NCI-H1417 treated with DMSO at 0.1 percent for 48 hours (cell line): ENCODE data around the gene DPYD.
"Not testable (repeated sequence)": the region's sequence is repeated elsewhere in the genome, so short reads cannot be mapped to it uniquely, and the experiment has no call there.

ENCODE experiments used
- DNase-seq: peaks from one replicate; lab custom pipeline; 2025; lab: John Stamatoyannopoulos, UW

Gene DPYD

GRCh38 chr1:97356309-97356708, 564.5 kb downstream of the DPYD start:
- DNase-seq: no peak

GRCh38 chr1:97352936-97353382, 567.9 kb downstream of the DPYD start:
- no peak for DNase-seq

GRCh38 chr1:97351846-97352245, 569.0 kb downstream of the DPYD start:
- no peak for DNase-seq

GRCh38 chr1:97350662-97351061, 570.2 kb downstream of the DPYD start:
- DNase-seq: no peak

- no peak for DNase-seq
Measured at GRCh38 chr1:97350241-97350640, 570.6 kb downstream of the DPYD start.

- DNase-seq: not testable (repeated sequence)
Measured at GRCh38 chr1:97349794-97350193, 571.0 kb downstream of the DPYD start.

- DNase-seq: no peak
Measured at GRCh38 chr1:97348599-97349265, 572.1 kb downstream of the DPYD start.

GRCh38 chr1:97340951-97341350, 579.9 kb downstream of the DPYD start:
- no peak for DNase-seq

- DNase-seq: no peak
Measured at GRCh38 chr1:97338347-97338746, 582.5 kb downstream of the DPYD start.

GRCh38 chr1:97337250-97338030, 583.4 kb downstream of the DPYD start:
- no peak for DNase-seq

GRCh38 chr1:97334454-97334853, 586.4 kb downstream of the DPYD start:
- no peak for DNase-seq

- DNase-seq: no peak
Measured at GRCh38 chr1:97332716-97333115, 588.1 kb downstream of the DPYD start.

- DNase-seq: no peak
Measured at GRCh38 chr1:97331165-97331564, 589.7 kb downstream of the DPYD start.

- DNase-seq: no peak
Measured at GRCh38 chr1:97314685-97315084, 606.1 kb downstream of the DPYD start.

- no peak for DNase-seq
Measured at GRCh38 chr1:97308131-97308530, 612.7 kb downstream of the DPYD start.

- no peak for DNase-seq
Measured at GRCh38 chr1:97307568-97307967, 613.3 kb downstream of the DPYD start.

- DNase-seq: no peak
Measured at GRCh38 chr1:97307151-97307550, 613.7 kb downstream of the DPYD start.

- no peak for DNase-seq
Measured at GRCh38 chr1:97306504-97306903, 614.3 kb downstream of the DPYD start.

GRCh38 chr1:97304366-97304765, 616.5 kb downstream of the DPYD start:
- DNase-seq: no peak

GRCh38 chr1:97298966-97299365, 621.9 kb downstream of the DPYD start:
- no peak for DNase-seq

- no peak for DNase-seq
Measured at GRCh38 chr1:97297611-97298010, 623.2 kb downstream of the DPYD start.

GRCh38 chr1:97281962-97282361, 638.9 kb downstream of the DPYD start:
- DNase-seq: no peak

- DNase-seq: no peak
Measured at GRCh38 chr1:97277891-97278654, 642.8 kb downstream of the DPYD start.
